ENCODE data around the gene AKAP11.

DNA sequence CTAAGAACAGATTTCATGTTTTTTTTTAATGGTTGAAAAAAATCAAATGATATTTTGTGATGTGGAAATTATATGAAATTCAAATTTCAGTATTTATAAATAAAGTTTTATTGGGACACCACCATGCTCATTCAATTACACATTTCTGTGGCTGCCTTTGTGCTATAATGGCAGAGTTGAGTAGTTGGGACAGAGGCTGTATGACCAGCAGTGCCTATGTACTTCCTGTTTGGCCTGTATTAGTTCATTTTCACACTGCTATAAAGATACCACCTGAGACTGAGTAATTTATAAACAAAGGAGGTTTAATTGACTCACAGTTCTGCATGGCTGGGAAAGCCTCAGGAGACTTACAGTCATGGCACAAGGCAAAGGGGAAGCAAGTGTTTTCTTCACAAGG is 33.6 kb downstream of the AKAP11 start:
- TF ChIP-seq, protein P1, sequence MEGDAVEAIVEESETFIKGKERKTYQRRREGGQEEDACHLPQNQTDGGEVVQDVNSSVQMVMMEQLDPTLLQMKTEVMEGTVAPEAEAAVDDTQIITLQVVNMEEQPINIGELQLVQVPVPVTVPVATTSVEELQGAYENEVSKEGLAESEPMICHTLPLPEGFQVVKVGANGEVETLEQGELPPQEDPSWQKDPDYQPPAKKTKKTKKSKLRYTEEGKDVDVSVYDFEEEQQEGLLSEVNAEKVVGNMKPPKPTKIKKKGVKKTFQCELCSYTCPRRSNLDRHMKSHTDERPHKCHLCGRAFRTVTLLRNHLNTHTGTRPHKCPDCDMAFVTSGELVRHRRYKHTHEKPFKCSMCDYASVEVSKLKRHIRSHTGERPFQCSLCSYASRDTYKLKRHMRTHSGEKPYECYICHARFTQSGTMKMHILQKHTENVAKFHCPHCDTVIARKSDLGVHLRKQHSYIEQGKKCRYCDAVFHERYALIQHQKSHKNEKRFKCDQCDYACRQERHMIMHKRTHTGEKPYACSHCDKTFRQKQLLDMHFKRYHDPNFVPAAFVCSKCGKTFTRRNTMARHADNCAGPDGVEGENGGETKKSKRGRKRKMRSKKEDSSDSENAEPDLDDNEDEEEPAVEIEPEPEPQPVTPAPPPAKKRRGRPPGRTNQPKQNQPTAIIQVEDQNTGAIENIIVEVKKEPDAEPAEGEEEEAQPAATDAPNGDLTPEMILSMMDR (IDR thresholded peaks at IDR 0.05): no peak
- TF ChIP-seq POLR2A (IDR thresholded peaks at IDR 0.05) (no peak), POLR2AphosphoS5 (IDR thresholded peaks at IDR 0.05) (no peak), EP300 (IDR thresholded peaks at IDR 0.05; ENCODE audit: low read depth) (no peak)

All from transverse colon (tissue), 4 donors.